SK-N-SH (cell line): ENCODE data around the gene VAV1. TPM values are rescaled to one million over a fixed set of nuclear protein-coding genes. Genes with fewer than 3 reads are reported as not detected.

Experiments
- CTCF ChIA-PET: fragments of 300-600, 350-600 bp; formaldehyde crosslinking; extraction: SDS; loops from one replicate; lab custom pipeline; 2021; lab: Yijun Ruan, JAX
- POLR2A ChIA-PET: fragments of 350-600 bp; sonication (Branson Sonifier 250); formaldehyde crosslinking; extraction: SDS; loops from one replicate; lab custom pipeline; 2020; ENCODE audit warnings: antibody characterized with exemption, inconsistent platforms; lab: Yijun Ruan, JAX
- DNase-seq: peaks from one replicate; pipeline ENCODE4 v3.0.0; 2012
- H2AFZ ChIP-seq: fragments of 200-600 bp; sonication (generic); 2 replicates; pipeline ENCODE4 v1.8.1; 2016; ENCODE audit warnings: antibody characterized with exemption, mild to moderate bottlenecking, low read depth
- H3F3A ChIP-seq: fragments of 200-600 bp; sonication (generic); replicated peaks from 2 replicates; pipeline ENCODE3; 2016; ENCODE audit warnings: antibody characterized with exemption, mild to moderate bottlenecking; ENCODE audit not compliant: insufficient read depth
- H3K27ac ChIP-seq, 2 experiments: fragments of 200-500 bp in 1 of 2; fragments of 200-600 bp in 1 of 2; sonication (Bioruptor generic) in 1 of 2; sonication (generic), shearing (Covaris generic) in 1 of 2; 2 replicates each; pipeline versions ENCODE4 v1.5.1 to v1.6.1; 2014 to 2016; ENCODE audit warnings: low read depth in 2 of 2, inconsistent platforms in 1 of 2, low read length in 1 of 2, mild to moderate bottlenecking in 1 of 2, mixed read lengths in 1 of 2
- H3K27me3 ChIP-seq: fragments of 200-600 bp; sonication (generic), shearing (Covaris generic); 2 replicates; pipeline ENCODE4 v1.6.1; 2016; ENCODE audit warnings: mixed run types; ENCODE audit not compliant: insufficient read depth
- H3K36me3 ChIP-seq, 2 experiments: fragments of 200-500 bp in 1 of 2; fragments of 200-600 bp in 1 of 2; sonication (Bioruptor generic) in 1 of 2; sonication (generic) in 1 of 2; replicated peaks in 1 of 2; 2 replicates each; pipeline versions ENCODE3 to v1.5.1; 2014 to 2016; ENCODE audit warnings: low read length in 1 of 2, mild to moderate bottlenecking in 1 of 2; ENCODE audit not compliant: insufficient read depth in 2 of 2, control insufficient read depth in 1 of 2
- H3K4me1 ChIP-seq, 2 experiments: fragments of 200-500 bp in 1 of 2; fragments of 200-600 bp in 1 of 2; sonication (Bioruptor generic) in 1 of 2; sonication (generic), shearing (Covaris generic) in 1 of 2; 2 replicates each; pipeline versions ENCODE4 v1.5.1 to v1.6.1; 2014 to 2016; ENCODE audit warnings: low read depth in 1 of 2, low read length in 1 of 2, mixed run types in 1 of 2; ENCODE audit not compliant: insufficient read depth in 2 of 2, control insufficient read depth in 1 of 2
- H3K4me2 ChIP-seq: fragments of 200-600 bp; sonication (generic), shearing (Covaris generic); 2 replicates; pipeline ENCODE4 v1.6.1; 2017; ENCODE audit warnings: mixed run types
- H3K4me3 ChIP-seq, 2 experiments: fragments of 200-500 bp in 1 of 2; fragments of 200-600 bp in 1 of 2; sonication (Bioruptor generic) in 1 of 2; sonication (generic), shearing (Covaris generic) in 1 of 2; 2 replicates each; pipeline versions ENCODE4 v1.5.1 to v1.8.1; 2014 to 2016; ENCODE audit warnings: low read depth in 2 of 2, inconsistent platforms in 1 of 2, low read length in 1 of 2, mild to moderate bottlenecking in 1 of 2, mixed read lengths in 1 of 2, moderate library complexity in 1 of 2
- H3K79me2 ChIP-seq: fragments of 200-600 bp; sonication (generic); 2 replicates; pipeline ENCODE4 v1.8.1; 2017; ENCODE audit warnings: mild to moderate bottlenecking; ENCODE audit not compliant: insufficient read depth
- H3K9ac ChIP-seq: fragments of 200-600 bp; sonication (generic); 2 replicates; pipeline ENCODE4 v1.6.1; 2017; ENCODE audit warnings: mixed run types
- H3K9me2 ChIP-seq: fragments of 200-600 bp; sonication (generic); 2 replicates; pipeline ENCODE4 v1.6.1; 2017; ENCODE audit warnings: mixed run types
- H3K9me3 ChIP-seq: fragments of 200-600 bp; sonication (generic); 2 replicates; pipeline ENCODE4 v1.6.1; 2017; ENCODE audit warnings: mixed run types, mild to moderate bottlenecking, moderate library complexity
- H4K20me1 ChIP-seq: fragments of 200-600 bp; sonication (generic); 2 replicates; pipeline ENCODE4 v1.6.1; 2017; ENCODE audit warnings: mild to moderate bottlenecking, mixed run types; ENCODE audit not compliant: insufficient read depth
- CHD2 ChIP-seq: fragments of 150-350 bp; IDR thresholded peaks from 2 replicates; pipeline ENCODE4 v1.6.1; 2018; ENCODE audit warnings: low read length; ENCODE audit not compliant: partially characterized antibody
- ELF1 ChIP-seq: IDR thresholded peaks from 2 replicates; pipeline ENCODE4 v1.4.0; 2012
- EP300 ChIP-seq, 2 experiments: IDR thresholded peaks; 2 replicates each; pipeline versions ENCODE4 v1.4.0 to v1.6.1; 2012; ENCODE audit warnings: borderline replicate concordance in 1 of 2, low read depth in 1 of 2, low read length in 1 of 2
- FOSL2 ChIP-seq: IDR thresholded peaks from 2 replicates; pipeline ENCODE4 v1.4.0; 2012; ENCODE audit warnings: low read depth, mild to moderate bottlenecking, moderate library complexity, borderline replicate concordance
- FOXJ3 ChIP-seq: sonication (generic); formaldehyde crosslinking; IDR thresholded peaks from 2 replicates; pipeline ENCODE4 v1.5.1; 2020; ENCODE audit warnings: mild to moderate bottlenecking, missing genetic modification reagents
- FOXM1 ChIP-seq: IDR thresholded peaks from 2 replicates; pipeline ENCODE4 v1.4.0; 2012; ENCODE audit warnings: low read depth, mild to moderate bottlenecking
- GABPA ChIP-seq: IDR thresholded peaks from 2 replicates; pipeline ENCODE4 v1.4.0; 2012; ENCODE audit warnings: low read depth, mild to moderate bottlenecking
- JUND ChIP-seq: IDR thresholded peaks from 2 replicates; pipeline ENCODE4 v1.4.0; 2012
- MEF2A ChIP-seq: IDR thresholded peaks from 2 replicates; pipeline ENCODE4 v1.4.0; 2012; ENCODE audit warnings: low read depth, borderline replicate concordance
- NRF1 ChIP-seq: IDR thresholded peaks from 2 replicates; pipeline ENCODE4 v1.6.1; 2012; ENCODE audit warnings: low read depth, mild to moderate bottlenecking, low read length
- POLR2AphosphoS5 ChIP-seq: IDR thresholded peaks from 2 replicates; pipeline ENCODE4 v1.6.1; 2012; ENCODE audit warnings: low read depth, low read length
- REST ChIP-seq: IDR thresholded peaks from 2 replicates; pipeline ENCODE4 v1.6.1; 2012; ENCODE audit warnings: mild to moderate bottlenecking, low read depth, low read length, moderate library complexity
- RXRA ChIP-seq: IDR thresholded peaks from 2 replicates; pipeline ENCODE4 v1.4.0; 2012; ENCODE audit warnings: low read depth, mild to moderate bottlenecking, borderline replicate concordance
- SMC3 ChIP-seq: IDR thresholded peaks from 2 replicates; pipeline ENCODE4 v1.6.1; 2012; ENCODE audit warnings: low read depth, low read length, improper control_type of control experiment
- TCF12 ChIP-seq: IDR thresholded peaks from 2 replicates; pipeline ENCODE4 v1.4.0; 2012
- TEAD4 ChIP-seq: IDR thresholded peaks from 2 replicates; pipeline ENCODE4 v1.4.0; 2012; ENCODE audit warnings: mild to moderate bottlenecking, borderline replicate concordance; ENCODE audit not compliant: insufficient read depth
- USF2 ChIP-seq: fragments of 150-350 bp; IDR thresholded peaks from 2 replicates; pipeline ENCODE4 v1.6.1; 2017; ENCODE audit warnings: antibody characterized with exemption, low read length, low read depth, borderline replicate concordance
- YY1 ChIP-seq: IDR thresholded peaks from 2 replicates; pipeline ENCODE4 v1.4.0; 2012; ENCODE audit warnings: low read depth, mild to moderate bottlenecking
- ZBTB33 ChIP-seq: IDR thresholded peaks from 2 replicates; pipeline ENCODE4 v1.4.0; 2012; ENCODE audit warnings: low read depth, borderline replicate concordance
- WGBS: methylation state at CpG from one replicate; pipeline ENCODE4 v1.1.6; 2017; ENCODE audit warnings: low lambda C conversion rate; 5-methylcytosine and 5-hydroxymethylcytosine counted together
- polyA plus RNA-seq, 3 experiments: library from polyadenylated mRNA; depleted of rRNA; stranded (reverse); fragments of >200 nt; gene quantifications; 2 replicates each; pipeline ENCODE4 v1.2.3, GENCODE V29; 2012
- TF ChIP-seq, protein P1 (sequence below): IDR thresholded peaks from 2 replicates; pipeline ENCODE4 v1.4.0; 2012; ENCODE audit warnings: low read depth

VAV1 gene
- polyA plus RNA-seq, 1 of the 3 experiments (the other 2 are of a cell fraction) = 0.02 TPM

DNA sequence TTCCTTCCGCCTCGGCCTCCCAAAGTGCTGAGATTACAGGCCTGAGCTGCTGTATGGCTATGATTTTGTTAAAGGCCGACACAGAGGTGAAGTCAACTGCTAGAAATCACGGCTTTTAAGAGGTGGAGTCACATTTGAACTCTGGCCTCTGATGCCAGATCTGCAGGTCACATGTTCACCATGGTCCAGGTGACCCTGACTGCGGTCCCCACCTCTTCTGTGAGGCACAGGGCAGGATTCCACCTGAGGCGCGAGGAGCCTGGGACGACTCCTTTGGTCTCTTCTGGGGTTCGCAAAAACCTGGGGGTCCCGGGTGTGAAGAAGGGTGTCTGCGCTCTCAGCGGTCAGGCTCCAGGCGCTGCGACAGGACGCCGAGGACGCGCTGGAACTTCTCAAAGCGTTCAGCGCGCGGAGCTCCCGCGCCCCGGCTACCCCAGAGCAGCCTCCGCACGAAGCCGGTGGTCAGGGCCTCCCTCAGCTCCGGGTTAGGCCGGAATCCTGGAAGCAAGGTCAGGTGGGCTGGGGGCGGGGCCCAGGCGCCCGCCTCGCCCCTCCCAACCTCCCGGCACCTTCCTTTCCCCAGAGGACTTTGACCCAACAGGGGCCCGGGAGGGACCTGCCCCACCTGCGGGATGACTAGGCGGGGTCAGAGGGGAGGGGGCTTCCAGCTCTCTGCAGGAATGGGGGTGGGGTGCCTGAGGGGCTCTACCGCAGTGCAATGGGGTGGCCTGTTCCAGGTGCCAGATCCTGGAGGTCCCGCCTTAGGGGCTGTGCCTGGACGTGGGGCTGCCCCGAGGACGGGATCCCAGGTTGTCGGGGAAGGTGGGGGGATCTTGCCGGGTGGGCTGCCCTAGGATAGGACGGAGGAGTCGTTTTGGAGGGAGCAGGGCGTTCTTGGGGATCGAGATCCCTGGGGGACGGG lies 20.0 kb upstream of the VAV1 start:
- H3K4me1 ChIP-seq = no peaks in the 10 kb centered on the region; a peak in 1 of 4 replicates
- 88% methylated on average over 31 of the region's 50 CpGs for WGBS
- no peaks in the 10 kb centered on the region for H3F3A ChIP-seq
- no peak overlapping the region for H3K4me3 ChIP-seq
- no peak overlapping the region for H3K9ac ChIP-seq
- no peaks in the 10 kb centered on the region for H3K9me3 ChIP-seq
- H2AFZ ChIP-seq = no peak overlapping the region
- POLR2A ChIA-PET = no interaction called here
- DNase-seq = no peak
- no peak overlapping the region for H3K4me2 ChIP-seq
- peaks cover 4% of the 10 kb centered on the region; the same call in 1 of the 2 replicates for H3K79me2 ChIP-seq
- H4K20me1 ChIP-seq = no peaks in the 10 kb centered on the region
- no peak overlapping the region for H3K27ac ChIP-seq
- H3K36me3 ChIP-seq = peaks cover 21 to 27% of the 10 kb centered on the region in 2 experiments
- no peaks in the 10 kb centered on the region for H3K27me3 ChIP-seq
- CTCF ChIA-PET = no interaction called here
- no peaks in the 10 kb centered on the region for H3K9me2 ChIP-seq
- TF ChIP-seq USF2 = no peak
- TF ChIP-seq YY1 = no peak
- no peak for TF ChIP-seq POLR2AphosphoS5
- no peak for TF ChIP-seq FOSL2
- TF ChIP-seq TCF12 = no peak
- TF ChIP-seq GABPA = no peak
- TF ChIP-seq EP300 (IDR thresholded peaks at IDR 0.05; ENCODE audit: borderline replicate concordance in 1 of 2, low read depth in 1 of 2, low read length in 1 of 2) = no peak
- no peak for TF ChIP-seq SMC3
- TF ChIP-seq FOXM1 = no peak
- TF ChIP-seq FOXJ3 (CRISPR knock-in tag) = no peak
- no peak for TF ChIP-seq ELF1
- no peak for TF ChIP-seq NRF1
- no peak for TF ChIP-seq MEF2A
- no peak for TF ChIP-seq ZBTB33
- TF ChIP-seq TEAD4 = no peak
- no peak for TF ChIP-seq REST
- TF ChIP-seq CHD2 = no peak
- TF ChIP-seq RXRA = no peak
- TF ChIP-seq, protein P1, sequence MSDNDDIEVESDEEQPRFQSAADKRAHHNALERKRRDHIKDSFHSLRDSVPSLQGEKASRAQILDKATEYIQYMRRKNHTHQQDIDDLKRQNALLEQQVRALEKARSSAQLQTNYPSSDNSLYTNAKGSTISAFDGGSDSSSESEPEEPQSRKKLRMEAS = no peak
- TF ChIP-seq JUND = no peak
